ENCODE results near the gene PKDCC. TPM values are rescaled to one million over a fixed set of nuclear protein-coding genes. Genes with fewer than 3 reads are reported as not detected.

PKDCC gene
- total and polyA plus RNA-seq, 2 donors (not counting 1 experiment from before 2014, with no cell fraction given) = 0.20 to 0.82 TPM

DNA sequence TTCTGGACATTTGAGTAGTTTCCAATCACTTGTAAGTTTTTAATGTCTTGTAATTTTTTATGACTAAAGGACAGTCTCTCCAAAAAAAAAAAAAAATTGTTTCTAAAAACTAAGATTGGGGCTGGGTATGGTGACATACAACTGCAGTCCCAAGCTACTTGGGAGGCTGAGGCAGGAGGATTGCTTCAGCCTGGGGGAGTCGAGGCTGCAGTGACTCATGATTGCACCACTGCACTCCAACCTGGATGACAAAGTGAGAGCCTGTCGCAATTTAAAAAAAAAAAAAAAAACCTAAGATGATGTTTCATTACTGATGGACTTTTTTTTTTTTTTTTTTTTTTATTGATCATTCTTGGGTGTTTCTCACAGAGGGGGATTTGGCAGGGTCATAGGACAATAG lies 34.4 kb upstream of the PKDCC start:
- Histone ChIP-seq H3K79me2 (ENCODE audit: control insufficient read depth, insufficient read depth, low read length) (no peaks in the 10 kb centered on the region), H3K9ac (ENCODE audit: low read length) (no peak overlapping the region), H3K4me1 (ENCODE audit: control insufficient read depth in 2 of 2, insufficient read depth in 2 of 2, low read length in 2 of 2) (no peaks in the 10 kb centered on the region), H3K27ac (ENCODE audit: low read length in 2 of 2) (no peak overlapping the region), H2AFZ (ENCODE audit: insufficient read depth, low read depth, low read length, poor library complexity, severe bottlenecking) (no peak overlapping the region), H3K9me3 (ENCODE audit: control extremely low read depth in 1 of 3, control insufficient read depth in 2 of 3, insufficient read depth in 1 of 3, low read length in 2 of 3) (peaks cover 0 to 5% (median 1%) of the 10 kb centered on the region in 3 donors), H3K36me3 (replicated peaks in 1 of 2; ENCODE audit: control extremely low read depth in 1 of 2, control insufficient read depth in 1 of 2, extremely low read depth in 1 of 2, insufficient read depth in 2 of 2, low read length in 1 of 2) (no peaks in the 10 kb centered on the region), H3K4me2 (replicated peaks; ENCODE audit: low read depth, low read length, poor library complexity, severe bottlenecking) (no peak overlapping the region), H3K27me3 (replicated peaks in 1 of 4; ENCODE audit: control extremely low read depth in 1 of 4, control insufficient read depth in 3 of 4, insufficient read depth in 4 of 4, low read length in 3 of 4) (peaks cover 0 to 3% (median 0%) of the 10 kb centered on the region in 4 experiments), H3K4me3 (ENCODE audit: control extremely low read depth in 1 of 5, extremely low read depth in 1 of 5, insufficient read depth in 1 of 5, low read depth in 2 of 5, low read length in 4 of 5) (no peak overlapping the region), H4K20me1 (ENCODE audit: control insufficient read depth, insufficient read depth, low read length, poor library complexity, severe bottlenecking) (no peaks in the 10 kb centered on the region)
- ChIA-PET POLR2A (no interaction called here), CTCF (no interaction called here)
- no peaks in the 10 kb centered on the region for H3K4me1 Mint-ChIP-seq
- no peaks in the 10 kb centered on the region for H3K9me3 Mint-ChIP-seq (ENCODE audit: insufficient read depth)
- ATAC-seq (ENCODE audit: low read depth) = no peak
- peaks cover 13% of the 10 kb centered on the region for H3K27me3 Mint-ChIP-seq
- no peak overlapping the region for H3K4me3 Mint-ChIP-seq
- no CpG with 5 or more reads among the region's 2 CpGs for WGBS (ENCODE audit: insufficient coverage)
- no peak overlapping the region for H3K27ac Mint-ChIP-seq
- TF ChIP-seq, protein P1, sequence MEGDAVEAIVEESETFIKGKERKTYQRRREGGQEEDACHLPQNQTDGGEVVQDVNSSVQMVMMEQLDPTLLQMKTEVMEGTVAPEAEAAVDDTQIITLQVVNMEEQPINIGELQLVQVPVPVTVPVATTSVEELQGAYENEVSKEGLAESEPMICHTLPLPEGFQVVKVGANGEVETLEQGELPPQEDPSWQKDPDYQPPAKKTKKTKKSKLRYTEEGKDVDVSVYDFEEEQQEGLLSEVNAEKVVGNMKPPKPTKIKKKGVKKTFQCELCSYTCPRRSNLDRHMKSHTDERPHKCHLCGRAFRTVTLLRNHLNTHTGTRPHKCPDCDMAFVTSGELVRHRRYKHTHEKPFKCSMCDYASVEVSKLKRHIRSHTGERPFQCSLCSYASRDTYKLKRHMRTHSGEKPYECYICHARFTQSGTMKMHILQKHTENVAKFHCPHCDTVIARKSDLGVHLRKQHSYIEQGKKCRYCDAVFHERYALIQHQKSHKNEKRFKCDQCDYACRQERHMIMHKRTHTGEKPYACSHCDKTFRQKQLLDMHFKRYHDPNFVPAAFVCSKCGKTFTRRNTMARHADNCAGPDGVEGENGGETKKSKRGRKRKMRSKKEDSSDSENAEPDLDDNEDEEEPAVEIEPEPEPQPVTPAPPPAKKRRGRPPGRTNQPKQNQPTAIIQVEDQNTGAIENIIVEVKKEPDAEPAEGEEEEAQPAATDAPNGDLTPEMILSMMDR (IDR thresholded peaks at IDR 0.05) = no peak
- no peak for TF ChIP-seq EZH2 (IDR thresholded peaks at IDR 0.05; ENCODE audit: borderline replicate concordance, insufficient read depth, low read depth, low read length, poor library complexity, severe bottlenecking)
- no peak for DNase-seq
- intact Hi-C loops (cut with micrococcal nuclease) = no loop called here

DNA sequence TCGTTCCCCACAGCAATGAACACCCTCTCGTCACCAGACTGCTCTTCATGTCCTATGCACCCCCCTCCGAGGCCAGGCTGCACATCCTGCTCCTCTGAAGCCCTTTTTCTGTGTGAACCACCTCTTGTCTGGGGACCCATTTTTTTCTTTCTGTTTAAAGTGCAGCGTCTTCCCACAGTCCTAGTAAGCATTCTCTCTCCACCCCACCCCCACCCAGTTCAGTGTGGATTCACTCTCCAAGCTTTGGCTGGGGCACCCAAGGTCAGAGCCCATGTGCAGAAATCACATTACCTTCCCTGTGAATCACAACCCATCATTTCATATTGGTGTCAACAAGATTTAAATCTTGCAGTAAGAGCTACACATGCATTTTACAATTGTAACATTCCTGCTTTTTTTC lies 26.4 kb upstream of the PKDCC start:
- Mint-ChIP-seq H3K27me3 (peaks cover 31% of the 10 kb centered on the region), H3K4me3 (no peak overlapping the region), H3K27ac (no peak overlapping the region), H3K4me1 (no peaks in the 10 kb centered on the region), H3K9me3 (ENCODE audit: insufficient read depth) (peaks cover 2% of the 10 kb centered on the region)
- ChIA-PET POLR2A (no interaction called here), CTCF (interaction anchor here (1.3 kb wide), 1 partner anchor 65 kb away, joined by 6 read pairs; no protein-coding TSS in a partner anchor)
- ATAC-seq (ENCODE audit: low read depth) (no peak), DNase-seq (no peak)
- WGBS (ENCODE audit: insufficient coverage) = 75% methylated on average over 4 of the region's 4 CpGs
- Histone ChIP-seq H3K36me3 (replicated peaks in 1 of 2; ENCODE audit: control extremely low read depth in 1 of 2, control insufficient read depth in 1 of 2, extremely low read depth in 1 of 2, insufficient read depth in 2 of 2, low read length in 1 of 2) (no peaks in the 10 kb centered on the region), H3K9ac (ENCODE audit: low read length) (no peak overlapping the region), H3K4me2 (replicated peaks; ENCODE audit: low read depth, low read length, poor library complexity, severe bottlenecking) (no peak overlapping the region), H4K20me1 (ENCODE audit: control insufficient read depth, insufficient read depth, low read length, poor library complexity, severe bottlenecking) (no peaks in the 10 kb centered on the region), H3K4me1 (ENCODE audit: control insufficient read depth in 2 of 2, insufficient read depth in 2 of 2, low read length in 2 of 2) (no peaks in the 10 kb centered on the region), H3K79me2 (ENCODE audit: control insufficient read depth, insufficient read depth, low read length) (no peaks in the 10 kb centered on the region), H3K4me3 (ENCODE audit: control extremely low read depth in 1 of 5, extremely low read depth in 1 of 5, insufficient read depth in 1 of 5, low read depth in 2 of 5, low read length in 4 of 5) (no peak overlapping the region), H3K27ac (ENCODE audit: low read length in 2 of 2) (no peak overlapping the region), H3K27me3 (replicated peaks in 1 of 4; ENCODE audit: control extremely low read depth in 1 of 4, control insufficient read depth in 3 of 4, insufficient read depth in 4 of 4, low read length in 3 of 4) (peaks cover 0 to 7% (median 0%) of the 10 kb centered on the region in 4 experiments), H3K9me3 (ENCODE audit: control extremely low read depth in 1 of 3, control insufficient read depth in 2 of 3, insufficient read depth in 1 of 3, low read length in 2 of 3) (no peaks in the 10 kb centered on the region), H2AFZ (ENCODE audit: insufficient read depth, low read depth, low read length, poor library complexity, severe bottlenecking) (no peak overlapping the region)
- intact Hi-C loops (cut with micrococcal nuclease) = no loop called here
- TF ChIP-seq, protein P1 (IDR thresholded peaks at IDR 0.05) = no peak
- TF ChIP-seq EZH2 (IDR thresholded peaks at IDR 0.05; ENCODE audit: borderline replicate concordance, insufficient read depth, low read depth, low read length, poor library complexity, severe bottlenecking) = no peak
